GM20000 (cell line): ENCODE measurements around the gene MED26.

Experiments
- DNase-seq: peaks from one replicate; pipeline ENCODE4 v3.0.0; 2012; ENCODE audit warnings: low spot score
- TF ChIP-seq, protein P1 (sequence below): IDR thresholded peaks from 2 replicates; pipeline ENCODE4 v1.5.1; 2012; ENCODE audit warnings: mild to moderate bottlenecking, control low read depth; ENCODE audit errors: extremely low read depth, missing control alignments

MED26 gene

GRCh38 chr19:16531380-16531669 lies 96.7 kb downstream of the MED26 start:
- TF ChIP-seq, protein P1, sequence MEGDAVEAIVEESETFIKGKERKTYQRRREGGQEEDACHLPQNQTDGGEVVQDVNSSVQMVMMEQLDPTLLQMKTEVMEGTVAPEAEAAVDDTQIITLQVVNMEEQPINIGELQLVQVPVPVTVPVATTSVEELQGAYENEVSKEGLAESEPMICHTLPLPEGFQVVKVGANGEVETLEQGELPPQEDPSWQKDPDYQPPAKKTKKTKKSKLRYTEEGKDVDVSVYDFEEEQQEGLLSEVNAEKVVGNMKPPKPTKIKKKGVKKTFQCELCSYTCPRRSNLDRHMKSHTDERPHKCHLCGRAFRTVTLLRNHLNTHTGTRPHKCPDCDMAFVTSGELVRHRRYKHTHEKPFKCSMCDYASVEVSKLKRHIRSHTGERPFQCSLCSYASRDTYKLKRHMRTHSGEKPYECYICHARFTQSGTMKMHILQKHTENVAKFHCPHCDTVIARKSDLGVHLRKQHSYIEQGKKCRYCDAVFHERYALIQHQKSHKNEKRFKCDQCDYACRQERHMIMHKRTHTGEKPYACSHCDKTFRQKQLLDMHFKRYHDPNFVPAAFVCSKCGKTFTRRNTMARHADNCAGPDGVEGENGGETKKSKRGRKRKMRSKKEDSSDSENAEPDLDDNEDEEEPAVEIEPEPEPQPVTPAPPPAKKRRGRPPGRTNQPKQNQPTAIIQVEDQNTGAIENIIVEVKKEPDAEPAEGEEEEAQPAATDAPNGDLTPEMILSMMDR: no peak
- DNase-seq: no peak

- TF ChIP-seq, protein P1: no peak
- no peak for DNase-seq
These were observed 97.2 kb downstream of the MED26 start for GRCh38 chr19:16530540-16531379.

- TF ChIP-seq, protein P1: no peak
These were observed 98.4 kb downstream of the MED26 start for GRCh38 chr19:16529466-16530144.

DNA sequence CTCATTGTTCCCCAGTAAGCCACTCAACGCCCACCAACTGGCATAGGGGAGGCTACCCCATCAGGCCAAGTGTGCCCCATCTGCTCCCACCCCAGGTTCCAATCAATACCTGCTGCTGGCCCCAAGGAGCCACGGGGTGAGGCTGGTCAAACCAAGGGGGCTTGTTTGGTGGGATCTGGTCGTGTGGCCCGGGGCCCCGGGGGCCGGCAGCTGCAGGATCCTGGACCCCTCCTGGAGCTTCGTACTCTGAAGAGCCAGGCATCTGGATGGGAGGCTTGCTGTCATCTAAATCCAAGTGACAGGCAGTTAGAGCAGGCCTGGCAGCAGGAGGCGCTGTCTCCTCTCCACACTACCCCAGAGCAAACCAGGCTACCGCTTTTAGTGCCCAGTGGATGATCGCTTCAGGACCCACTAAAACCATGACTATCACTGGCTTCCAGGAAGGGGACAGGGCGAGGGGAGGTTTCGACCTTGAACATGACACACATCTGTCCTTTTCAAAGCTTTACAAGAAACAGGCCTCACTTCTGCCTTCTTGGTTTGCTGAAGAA lies 100.0 kb downstream of the MED26 start:
- DNase-seq: peak; percentile 69

More at GRCh38 chr19:16529466-16530144, 98.4 kb downstream of the MED26 start:
- DNase-seq: no peak

DNA sequence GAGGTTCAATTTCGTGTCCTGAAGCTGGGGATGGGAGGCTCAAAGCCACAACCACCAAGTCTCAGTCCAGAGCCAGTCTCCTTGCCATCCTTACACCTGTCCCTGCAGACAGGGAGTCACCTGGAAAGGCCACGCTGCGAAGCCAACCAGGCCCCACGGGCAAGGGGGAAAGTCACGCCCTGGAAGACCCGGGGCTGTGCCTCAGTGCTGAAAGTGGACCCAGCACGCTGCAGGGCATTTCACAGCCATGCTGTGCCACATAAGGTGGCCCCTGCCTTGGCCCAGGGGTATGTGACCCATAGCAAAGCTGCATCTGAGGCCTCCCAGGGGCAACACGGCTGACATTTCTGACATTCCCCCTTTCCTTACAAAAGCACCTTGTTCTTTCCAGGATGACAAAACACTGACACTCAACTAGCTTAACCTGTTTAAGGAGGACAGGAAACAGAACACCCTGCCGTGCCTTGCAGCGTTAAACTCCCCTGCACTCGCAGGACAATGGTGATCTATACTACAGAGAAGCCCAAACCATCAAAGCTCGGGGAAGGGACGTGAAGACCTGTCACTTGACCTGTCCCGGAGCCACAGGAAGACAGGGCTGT lies 100.6 kb downstream of the MED26 start:
- TF ChIP-seq, protein P1: no peak
- no peak for DNase-seq

More for the DNA sequence above, 100.0 kb downstream of the MED26 start:
- TF ChIP-seq, protein P1: peak; percentile 37

- TF ChIP-seq, protein P1: no peak
- DNase-seq: no peak
These were observed 102.1 kb downstream of the MED26 start for GRCh38 chr19:16525751-16526481.
